Trophoblast cell (in vitro differentiated cells and primary cell): ENCODE measurements around the gene CCDC192.

ENCODE experiments used
- DNase-seq, 2 donors: peaks; one replicate each; pipeline ENCODE4 v3.0.0-alpha.2; 2016
- H2AFZ ChIP-seq: 2 replicates; pipeline ENCODE4 v1.6.1; 2013; ENCODE audit warnings: low read length, moderate library complexity, mild to moderate bottlenecking; ENCODE audit not compliant: insufficient read depth, poor library complexity
- H2AK5ac ChIP-seq: 2 replicates; pipeline ENCODE4 v1.6.1; 2013; ENCODE audit warnings: mild to moderate bottlenecking, low read length
- H2BK120ac ChIP-seq: 2 replicates; pipeline ENCODE4 v1.6.1; 2013; ENCODE audit warnings: low read length, mild to moderate bottlenecking, moderate library complexity; ENCODE audit not compliant: insufficient read depth, poor library complexity
- H2BK12ac ChIP-seq: 2 replicates; pipeline ENCODE4 v1.6.1; 2013; ENCODE audit warnings: mild to moderate bottlenecking, low read length, moderate library complexity
- H2BK5ac ChIP-seq: 2 replicates; pipeline ENCODE4 v1.6.1; 2013; ENCODE audit warnings: low read length, low read depth, moderate library complexity, mild to moderate bottlenecking; ENCODE audit not compliant: poor library complexity
- H3K14ac ChIP-seq: 2 replicates; pipeline ENCODE4 v1.6.1; 2013; ENCODE audit warnings: mild to moderate bottlenecking, low read length
- H3K18ac ChIP-seq: 2 replicates; pipeline ENCODE4 v1.6.1; 2013; ENCODE audit warnings: mild to moderate bottlenecking, low read length
- H3K23ac ChIP-seq: 2 replicates; pipeline ENCODE4 v1.6.1; 2013; ENCODE audit warnings: low read length
- H3K27ac ChIP-seq: 2 replicates; pipeline ENCODE4 v1.5.1; 2013; ENCODE audit warnings: low read depth, mild to moderate bottlenecking, inconsistent platforms, low read length, moderate library complexity
- H3K27me3 ChIP-seq: 2 replicates; pipeline ENCODE4 v1.6.1; 2013; ENCODE audit warnings: inconsistent platforms, mild to moderate bottlenecking, low read length, moderate library complexity; ENCODE audit not compliant: insufficient read depth
- H3K36me3 ChIP-seq, 2 experiments: 1 replicate in 1 of 2; 2 replicates in 1 of 2; pipeline ENCODE4 v1.6.1; 2013; ENCODE audit warnings: low read length in 2 of 2, mild to moderate bottlenecking in 2 of 2, moderate library complexity in 1 of 2; ENCODE audit not compliant: insufficient read depth in 2 of 2, control insufficient read depth in 1 of 2
- H3K4ac ChIP-seq: 2 replicates; pipeline ENCODE4 v1.6.1; 2013; ENCODE audit warnings: low read depth, mild to moderate bottlenecking, low read length, moderate library complexity
- H3K4me1 ChIP-seq, 2 experiments: 1 replicate in 1 of 2; 2 replicates in 1 of 2; pipeline ENCODE4 v1.6.1; 2013; ENCODE audit warnings: low read length in 2 of 2, mild to moderate bottlenecking in 2 of 2, moderate library complexity in 1 of 2; ENCODE audit not compliant: insufficient read depth in 2 of 2, control insufficient read depth in 1 of 2
- H3K4me2 ChIP-seq: 2 replicates; pipeline ENCODE4 v1.6.1; 2013; ENCODE audit warnings: inconsistent platforms, mild to moderate bottlenecking, low read length, moderate library complexity
- H3K4me3 ChIP-seq: 2 replicates; pipeline ENCODE4 v1.5.1; 2013; ENCODE audit warnings: mild to moderate bottlenecking, low read depth, low read length, inconsistent platforms
- H3K79me1 ChIP-seq: one replicate; pipeline ENCODE4 v1.6.1; 2013; ENCODE audit warnings: low read length
- H3K79me2 ChIP-seq: 2 replicates; pipeline ENCODE4 v1.6.1; 2013; ENCODE audit warnings: low read length, mild to moderate bottlenecking; ENCODE audit not compliant: control insufficient read depth, insufficient read depth, poor library complexity
- H3K9ac ChIP-seq: 2 replicates; pipeline ENCODE4 v1.6.1; 2013; ENCODE audit warnings: mild to moderate bottlenecking, low read length
- H3K9me3 ChIP-seq: 2 replicates; pipeline ENCODE4 v1.6.1; 2013; ENCODE audit warnings: low read depth, mild to moderate bottlenecking, control low read depth, inconsistent platforms, low read length; ENCODE audit not compliant: insufficient read depth
- H4K12ac ChIP-seq: 2 replicates; pipeline ENCODE4 v1.6.1; 2013; ENCODE audit warnings: low read depth, mild to moderate bottlenecking, low read length, moderate library complexity
- H4K8ac ChIP-seq: 2 replicates; pipeline ENCODE4 v1.6.1; 2013; ENCODE audit warnings: low read depth, mild to moderate bottlenecking, low read length, moderate library complexity
- H4K91ac ChIP-seq: one replicate; pipeline ENCODE4 v1.6.1; 2013; ENCODE audit warnings: low read depth, mild to moderate bottlenecking, low read length, moderate library complexity
- WGBS: extraction: QIAGEN DNeasy Blood & Tissue Kit; methylation state at CpG from one replicate; pipeline ENCODE4 v1.1.7; 2013; ENCODE audit warnings: missing lambda C conversion rate; ENCODE audit not compliant: insufficient read length, insufficient coverage; ENCODE audit errors: extremely low coverage; 5-methylcytosine and 5-hydroxymethylcytosine counted together

The CCDC192 gene

DNA sequence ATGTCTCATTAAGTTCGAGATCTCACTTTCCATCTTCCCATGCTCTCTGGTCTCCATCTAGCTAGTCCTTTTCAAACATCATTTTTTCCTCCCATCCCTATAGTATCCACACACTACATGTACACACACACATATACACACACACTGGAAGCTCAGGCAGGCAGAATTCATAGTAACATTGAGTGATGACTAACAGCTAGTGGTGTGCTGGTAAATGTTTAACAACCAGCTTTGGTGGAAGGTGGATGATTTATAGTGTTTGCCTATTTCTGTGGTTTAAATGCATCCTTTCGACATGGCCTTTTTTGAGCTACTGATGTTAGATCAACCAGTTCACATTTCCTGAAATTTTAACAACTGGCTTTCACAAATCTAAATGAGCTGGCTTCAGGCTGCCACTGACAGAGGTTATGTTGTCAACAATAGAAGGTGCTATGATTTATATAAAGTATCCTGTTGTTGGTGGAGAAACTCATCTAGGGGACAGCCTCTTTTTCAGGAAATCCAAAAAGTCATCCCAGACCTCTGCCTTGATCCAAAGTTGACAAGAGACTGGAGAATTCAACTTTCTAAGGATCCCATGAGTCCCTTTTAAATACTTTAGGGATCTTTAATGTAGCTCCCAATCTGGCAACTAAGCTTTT lies 117.8 kb downstream of the CCDC192 start:
- H3K18ac ChIP-seq = no peak overlapping the region
- H2AFZ ChIP-seq = no peak overlapping the region
- H2AK5ac ChIP-seq = no peak overlapping the region
- no peaks in the 10 kb centered on the region for H3K79me1 ChIP-seq
- no peaks in the 10 kb centered on the region for H3K79me2 ChIP-seq
- H3K23ac ChIP-seq = no peak overlapping the region
- no peak overlapping the region for H3K4me2 ChIP-seq
- H3K4me1 ChIP-seq = no peaks in the 10 kb centered on the region
- no peak overlapping the region for H3K14ac ChIP-seq
- no peak overlapping the region for H4K12ac ChIP-seq
- no CpG with 5 or more reads among the region's 2 CpGs for WGBS
- H3K9me3 ChIP-seq = no peaks in the 10 kb centered on the region
- H2BK120ac ChIP-seq = no peak overlapping the region
- H3K27me3 ChIP-seq = no peaks in the 10 kb centered on the region
- H3K27ac ChIP-seq = no peak overlapping the region
- no peaks in the 10 kb centered on the region for H3K36me3 ChIP-seq
- no peak overlapping the region for H4K91ac ChIP-seq
- H3K9ac ChIP-seq = no peak overlapping the region
- DNase-seq = no peak
- H3K4ac ChIP-seq = no peak overlapping the region
- no peak overlapping the region for H4K8ac ChIP-seq
- no peak overlapping the region for H2BK5ac ChIP-seq
- no peak overlapping the region for H2BK12ac ChIP-seq
- H3K4me3 ChIP-seq = no peak overlapping the region

DNA sequence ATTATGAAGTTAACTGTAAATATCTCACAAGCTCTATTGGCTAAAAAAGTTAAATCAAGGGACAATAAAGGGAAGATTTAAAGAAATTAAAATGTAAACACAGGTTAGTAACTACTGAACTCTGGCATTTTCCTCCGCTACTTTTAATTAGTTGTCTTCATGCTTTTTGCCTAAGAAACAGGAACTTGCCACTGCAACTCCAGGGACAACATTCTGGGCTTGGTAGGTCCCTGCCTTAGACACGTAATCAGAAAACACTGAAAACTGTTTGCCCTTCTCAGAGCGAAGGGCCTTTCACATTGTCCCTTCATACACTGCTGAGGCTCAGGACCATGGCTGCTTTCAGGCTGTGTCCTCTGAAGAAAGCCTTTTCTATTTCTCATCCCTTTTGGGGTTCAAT lies 118.7 kb downstream of the CCDC192 start:
- H3K4me3 ChIP-seq = no peak overlapping the region
- no peaks in the 10 kb centered on the region for H3K79me1 ChIP-seq
- H2BK12ac ChIP-seq = no peak overlapping the region
- no peak overlapping the region for H4K91ac ChIP-seq
- H3K4ac ChIP-seq = no peak overlapping the region
- no peaks in the 10 kb centered on the region for H3K9me3 ChIP-seq
- no peak overlapping the region for H3K18ac ChIP-seq
- H2BK120ac ChIP-seq = no peak overlapping the region
- no peaks in the 10 kb centered on the region for H3K27me3 ChIP-seq
- H3K4me2 ChIP-seq = no peak overlapping the region
- H4K8ac ChIP-seq = no peak overlapping the region
- no peak overlapping the region for H3K14ac ChIP-seq
- H4K12ac ChIP-seq = no peak overlapping the region
- H3K79me2 ChIP-seq = no peaks in the 10 kb centered on the region
- H2AFZ ChIP-seq = no peak overlapping the region
- no peak overlapping the region for H3K27ac ChIP-seq
- H3K23ac ChIP-seq = no peak overlapping the region
- no peak overlapping the region for H2BK5ac ChIP-seq
- no peak overlapping the region for H2AK5ac ChIP-seq
- H3K36me3 ChIP-seq = no peaks in the 10 kb centered on the region
- H3K9ac ChIP-seq = no peak overlapping the region
- no peaks in the 10 kb centered on the region for H3K4me1 ChIP-seq
- DNase-seq = no peak
- no CpG with 5 or more reads among the region's 3 CpGs for WGBS

GRCh38 chr5:127824126-127824525 lies 120.9 kb downstream of the CCDC192 start:
- H2AK5ac ChIP-seq = no peak overlapping the region
- no peaks in the 10 kb centered on the region for H3K27me3 ChIP-seq
- H3K9me3 ChIP-seq = no peaks in the 10 kb centered on the region
- H3K4me2 ChIP-seq = no peak overlapping the region
- no peak for DNase-seq
- no peak overlapping the region for H3K14ac ChIP-seq
- H3K4me3 ChIP-seq = no peak overlapping the region
- no peak overlapping the region for H3K9ac ChIP-seq
- H3K79me1 ChIP-seq = no peaks in the 10 kb centered on the region
- no peak overlapping the region for H2AFZ ChIP-seq
- H3K4me1 ChIP-seq = no peaks in the 10 kb centered on the region
- H2BK5ac ChIP-seq = no peak overlapping the region
- H3K36me3 ChIP-seq = no peaks in the 10 kb centered on the region
- no peak overlapping the region for H2BK12ac ChIP-seq
- H3K18ac ChIP-seq = no peak overlapping the region
- no CpG with 5 or more reads among the region's 2 CpGs for WGBS
- no peak overlapping the region for H3K23ac ChIP-seq
- H3K4ac ChIP-seq = no peak overlapping the region
- no peaks in the 10 kb centered on the region for H3K79me2 ChIP-seq
- no peak overlapping the region for H4K91ac ChIP-seq
- H2BK120ac ChIP-seq = no peak overlapping the region
- no peak overlapping the region for H4K12ac ChIP-seq
- H4K8ac ChIP-seq = no peak overlapping the region
- H3K27ac ChIP-seq = no peak overlapping the region

GRCh38 chr5:127826011-127826410 lies 122.8 kb downstream of the CCDC192 start:
- no peaks in the 10 kb centered on the region for H3K27me3 ChIP-seq
- no peaks in the 10 kb centered on the region for H3K79me2 ChIP-seq
- H3K9ac ChIP-seq = no peak overlapping the region
- H3K4me1 ChIP-seq = peaks cover 0 to 2% of the 10 kb centered on the region in 2 experiments
- H3K4me3 ChIP-seq = no peak overlapping the region
- no peak overlapping the region for H4K8ac ChIP-seq
- H3K36me3 ChIP-seq = no peaks in the 10 kb centered on the region
- no peak overlapping the region for H2BK120ac ChIP-seq
- no peak overlapping the region for H2BK5ac ChIP-seq
- DNase-seq = no peak
- H3K4me2 ChIP-seq = no peak overlapping the region
- no peak overlapping the region for H3K18ac ChIP-seq
- no peak overlapping the region for H3K23ac ChIP-seq
- H3K9me3 ChIP-seq = no peaks in the 10 kb centered on the region
- no peak overlapping the region for H4K91ac ChIP-seq
- H3K79me1 ChIP-seq = no peaks in the 10 kb centered on the region
- H3K14ac ChIP-seq = no peak overlapping the region
- H3K4ac ChIP-seq = no peak overlapping the region
- H2AFZ ChIP-seq = no peak overlapping the region
- no peak overlapping the region for H4K12ac ChIP-seq
- no CpG with 5 or more reads among the region's 3 CpGs for WGBS
- H2BK12ac ChIP-seq = no peak overlapping the region
- H3K27ac ChIP-seq = no peak overlapping the region
- no peak overlapping the region for H2AK5ac ChIP-seq
